Activated B cell treated with CpG ODN at 0.5 μM for 24 hours (primary cell): ENCODE data around the gene ERP29. TPM values are rescaled to one million over a fixed set of nuclear protein-coding genes. Genes with fewer than 3 reads are reported as not detected.

Experiments
- ATAC-seq: fragments of 200-7000 bp; cut with Tn5 transposase; one replicate; pipeline ENCODE4 v1.10.0; 2021; ENCODE audit warnings: low read depth, mild to moderate bottlenecking, moderate library complexity
- CTCF ChIA-PET: fragments of 350-600 bp; sonication (Branson Sonifier 250); formaldehyde crosslinking; loops from one replicate; lab custom pipeline; 2021; ENCODE audit warnings: antibody characterized with exemption; lab: Charles Lee
- POLR2A ChIA-PET: fragments of 350-600 bp; sonication (Branson Sonifier 250); formaldehyde crosslinking; loops from one replicate; lab custom pipeline; 2021; ENCODE audit warnings: antibody characterized with exemption; lab: Charles Lee
- DNase-seq: peaks from one replicate; pipeline ENCODE4 v3.0.0; 2022
- H3K27ac Mint-ChIP-seq: one replicate; pipeline ENCODE4 v1.8.0; 2020; ENCODE audit warnings: mixed read lengths
- H3K27me3 Mint-ChIP-seq: one replicate; pipeline ENCODE4 v1.8.0; 2021; ENCODE audit warnings: mixed read lengths
- H3K36me3 Mint-ChIP-seq: one replicate; pipeline ENCODE4 v1.8.0; 2021; ENCODE audit warnings: low read depth, mixed read lengths
- H3K4me1 Mint-ChIP-seq: one replicate; pipeline ENCODE4 v1.8.0; 2021; ENCODE audit warnings: mixed read lengths
- H3K4me3 Mint-ChIP-seq: one replicate; pipeline ENCODE4 v1.8.0; 2020; ENCODE audit warnings: mild to moderate bottlenecking, mixed read lengths
- H3K9me3 Mint-ChIP-seq: one replicate; pipeline ENCODE4 v1.8.0; 2020; ENCODE audit warnings: mixed read lengths
- intact Hi-C: fragments of 100-400 bp; cut with micrococcal nuclease; formaldehyde crosslinking; loops from one replicate; pipeline ENCODE4 v1.15.1; 2024
- total RNA-seq: library from RNA; stranded (reverse); gene quantifications from 2 replicates; pipeline ENCODE4 v1.2.3, GENCODE V29; 2022
- TF ChIP-seq, protein P1 (sequence below): fragments of 200-600 bp; IDR thresholded peaks from one replicate; pipeline ENCODE4 v1.8.0; 2022; ENCODE audit warnings: antibody characterized with exemption, mild to moderate bottlenecking

The ERP29 gene
- total RNA-seq, 1 donor from 2014 or later, result 133 TPM

GRCh38 chr12:112010415-112011344, 2.5 kb upstream of the ERP29 start:
- Mint-ChIP-seq H3K27ac (no peak overlapping the region), H3K4me3 (peak overlapping the region; percentile 96), H3K9me3 (no peaks in the 10 kb centered on the region), H3K27me3 (no peaks in the 10 kb centered on the region), H3K36me3 (peaks cover 23% of the 10 kb centered on the region), H3K4me1 (peaks cover 55% of the 10 kb centered on the region)
- ChIA-PET CTCF (no interaction called here), POLR2A (interaction anchor here (0.6 to 1.3 kb wide), 3 partner anchors 10 to 136 kb away, joined by 3 to 4 read pairs (median 3); no protein-coding TSS in a partner anchor)
- DNase-seq (no peak), ATAC-seq (no peak)
- intact Hi-C loops, result loop anchor here (5.0 kb wide), 1 partner anchor 243 kb away; the partner anchor contains the start of gene ALDH2
- TF ChIP-seq, protein P1, sequence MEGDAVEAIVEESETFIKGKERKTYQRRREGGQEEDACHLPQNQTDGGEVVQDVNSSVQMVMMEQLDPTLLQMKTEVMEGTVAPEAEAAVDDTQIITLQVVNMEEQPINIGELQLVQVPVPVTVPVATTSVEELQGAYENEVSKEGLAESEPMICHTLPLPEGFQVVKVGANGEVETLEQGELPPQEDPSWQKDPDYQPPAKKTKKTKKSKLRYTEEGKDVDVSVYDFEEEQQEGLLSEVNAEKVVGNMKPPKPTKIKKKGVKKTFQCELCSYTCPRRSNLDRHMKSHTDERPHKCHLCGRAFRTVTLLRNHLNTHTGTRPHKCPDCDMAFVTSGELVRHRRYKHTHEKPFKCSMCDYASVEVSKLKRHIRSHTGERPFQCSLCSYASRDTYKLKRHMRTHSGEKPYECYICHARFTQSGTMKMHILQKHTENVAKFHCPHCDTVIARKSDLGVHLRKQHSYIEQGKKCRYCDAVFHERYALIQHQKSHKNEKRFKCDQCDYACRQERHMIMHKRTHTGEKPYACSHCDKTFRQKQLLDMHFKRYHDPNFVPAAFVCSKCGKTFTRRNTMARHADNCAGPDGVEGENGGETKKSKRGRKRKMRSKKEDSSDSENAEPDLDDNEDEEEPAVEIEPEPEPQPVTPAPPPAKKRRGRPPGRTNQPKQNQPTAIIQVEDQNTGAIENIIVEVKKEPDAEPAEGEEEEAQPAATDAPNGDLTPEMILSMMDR, result no peak

- POLR2A ChIA-PET, result interaction anchor here (0.6 to 4.0 kb wide), 7 partner anchors 9 to 114 kb away, joined by 3 to 98 read pairs (median 30); partner anchors contain the start of gene TRAFD1
- no peak for DNase-seq
- TF ChIP-seq, protein P1, result no peak
- intact Hi-C loops, result loop anchor here (2.0 to 5.0 kb wide), 3 partner anchors 15 to 397 kb away; partner anchors contain the start of genes ALDH2 and RPL6
- no peaks in the 10 kb centered on the region for H3K27me3 Mint-ChIP-seq
- CTCF ChIA-PET, result no interaction called here
- H3K27ac Mint-ChIP-seq, result peak overlapping the region; percentile 99
- peak overlapping the region; percentile 96 for H3K4me3 Mint-ChIP-seq
- no peak for ATAC-seq
- peaks cover 59% of the 10 kb centered on the region for H3K4me1 Mint-ChIP-seq
- peaks cover 33% of the 10 kb centered on the region for H3K36me3 Mint-ChIP-seq
- no peaks in the 10 kb centered on the region for H3K9me3 Mint-ChIP-seq
These were observed 1.5 kb upstream of the ERP29 start for GRCh38 chr12:112011685-112012084.

DNA sequence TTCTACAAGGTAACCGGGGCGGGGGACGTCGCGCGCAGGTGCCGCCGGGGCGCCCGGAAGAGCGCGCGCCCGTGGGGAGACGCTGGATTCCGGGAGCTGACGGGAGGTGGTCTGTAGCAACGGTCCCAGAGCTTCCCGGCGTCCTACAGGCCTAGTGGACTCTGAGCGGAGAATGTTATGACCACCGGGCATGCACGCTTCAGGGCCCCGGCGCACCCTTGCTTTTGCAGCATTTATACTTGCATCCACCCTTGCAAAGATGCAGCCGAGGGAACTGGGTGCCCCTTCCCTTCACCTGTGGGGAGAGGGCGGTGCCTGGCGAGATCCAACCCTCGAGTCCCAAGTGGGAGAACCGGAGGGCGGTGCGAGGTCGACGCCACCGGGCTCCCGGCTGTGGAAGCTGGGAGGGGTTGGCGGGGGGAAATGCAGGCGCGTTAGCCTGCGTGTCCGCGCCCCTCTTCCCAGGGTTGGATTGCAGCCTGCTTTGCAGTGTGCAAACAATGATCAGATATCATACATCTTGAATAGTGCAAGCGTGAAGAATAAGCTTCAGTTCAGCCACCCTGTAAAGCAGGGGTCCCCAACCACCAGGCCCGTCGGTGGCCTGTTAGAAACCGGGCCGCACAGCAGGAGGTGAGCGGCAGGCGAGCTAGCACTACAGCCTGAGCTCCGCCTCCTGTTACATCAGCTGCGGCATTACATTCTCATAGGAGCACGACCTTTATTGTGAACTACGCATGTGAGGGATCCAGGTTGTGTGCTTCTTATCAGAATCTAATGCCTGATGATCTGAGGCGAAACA, 576 bp downstream of the ERP29 start:
- ChIA-PET POLR2A (interaction anchor here (0.6 to 4.0 kb wide), 24 partner anchors 9 to 569 kb away, joined by 3 to 98 read pairs (median 6); partner anchors contain the start of genes ACAD10, BRAP, MAPKAPK5 and NAA25), CTCF (interaction anchor here (0.8 to 1.9 kb wide), 8 partner anchors 9 to 373 kb away, joined by 3 to 13 read pairs (median 3); no protein-coding TSS in a partner anchor)
- no peaks in the 10 kb centered on the region for H3K27me3 Mint-ChIP-seq
- peak overlapping the region; percentile 96 for H3K4me3 Mint-ChIP-seq
- peaks cover 50% of the 10 kb centered on the region for H3K36me3 Mint-ChIP-seq
- intact Hi-C loops, result loop anchor here (1.0 to 5.0 kb wide), 11 partner anchors 12 to 395 kb away; partner anchors contain the start of genes ALDH2, HECTD4, MAPKAPK5 and NAA25
- DNase-seq, result peak; percentile 49
- peak overlapping the region; percentile 99 for H3K27ac Mint-ChIP-seq
- peaks cover 71% of the 10 kb centered on the region for H3K4me1 Mint-ChIP-seq
- peak; percentile 37 for ATAC-seq
- TF ChIP-seq, protein P1, result no peak
- no peaks in the 10 kb centered on the region for H3K9me3 Mint-ChIP-seq

- Mint-ChIP-seq H3K4me3 (peak overlapping the region; percentile 45), H3K27ac (peak overlapping the region; percentile 99), H3K27me3 (no peaks in the 10 kb centered on the region), H3K4me1 (peaks cover 80% of the 10 kb centered on the region), H3K9me3 (no peaks in the 10 kb centered on the region), H3K36me3 (peaks cover 71% of the 10 kb centered on the region)
- ChIA-PET CTCF (no interaction called here), POLR2A (interaction anchor here (0.5 to 3.8 kb wide), 2 partner anchors 93 to 112 kb away, joined by 4 to 47 read pairs; partner anchors contain the start of gene NAA25)
- intact Hi-C loops, result loop anchor here (2.0 kb wide), 1 partner anchor 59 kb away; no protein-coding TSS in a partner anchor
- ATAC-seq (no peak), DNase-seq (no peak)
- TF ChIP-seq, protein P1, result no peak
These were observed 2.7 kb downstream of the ERP29 start for GRCh38 chr12:112015938-112016337.
